GM18858 (cell line): ENCODE measurements around the gene AQP12A.
"Not testable (repeated sequence)": the region's sequence is repeated elsewhere in the genome, so short reads cannot be mapped to it uniquely, and the experiment has no call there.

Experiments
- ATAC-seq: cut with Tn5 transposase; IDR thresholded peaks from one replicate; pipeline ENCODE4 v1.9.1; 2021; ENCODE audit not compliant: unreplicated experiment

AQP12A gene

GRCh38 chr2:240687741-240688552 lies 3.7 kb upstream of the AQP12A start:
- no peak for ATAC-seq

DNA sequence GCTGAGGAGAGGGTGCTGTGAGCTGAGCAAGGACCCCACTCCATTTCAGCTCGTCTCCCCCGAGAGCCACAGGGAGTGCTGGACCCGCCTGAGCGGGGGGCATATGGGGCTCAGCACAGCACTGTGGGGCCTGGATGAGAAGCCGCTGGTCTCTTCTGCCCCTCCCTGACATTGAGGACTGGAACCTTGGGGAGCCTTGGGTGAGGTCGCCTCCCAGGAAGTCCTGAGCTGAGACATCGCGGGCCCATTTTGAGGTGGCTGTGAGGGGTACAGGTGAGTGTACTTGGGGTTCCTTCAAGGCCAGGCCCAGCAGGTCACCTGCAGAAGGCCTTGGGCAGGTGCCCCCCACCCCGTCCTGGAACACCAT lies 3.1 kb upstream of the AQP12A start:
- no peak for ATAC-seq

DNA sequence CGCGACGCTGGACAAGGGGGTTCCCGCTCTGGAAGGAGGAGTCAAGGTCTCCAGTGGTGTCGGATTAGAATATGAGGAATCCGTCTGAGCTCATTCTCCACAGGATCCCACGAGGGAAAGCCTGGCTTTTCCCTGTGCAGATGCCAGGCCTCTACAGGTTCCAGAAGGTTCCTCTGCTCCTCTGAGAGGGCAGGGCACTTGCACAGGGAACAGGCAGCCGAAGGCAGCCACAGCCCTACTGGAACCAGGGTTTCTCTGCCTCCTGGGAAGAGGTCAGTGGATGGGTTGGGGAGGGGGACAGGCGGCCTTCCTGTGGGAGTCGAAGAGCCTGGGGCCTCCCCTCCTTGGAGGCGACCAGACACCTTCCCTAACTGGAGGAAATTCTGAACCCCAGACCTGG lies 1.7 kb upstream of the AQP12A start:
- ATAC-seq = no peak

DNA sequence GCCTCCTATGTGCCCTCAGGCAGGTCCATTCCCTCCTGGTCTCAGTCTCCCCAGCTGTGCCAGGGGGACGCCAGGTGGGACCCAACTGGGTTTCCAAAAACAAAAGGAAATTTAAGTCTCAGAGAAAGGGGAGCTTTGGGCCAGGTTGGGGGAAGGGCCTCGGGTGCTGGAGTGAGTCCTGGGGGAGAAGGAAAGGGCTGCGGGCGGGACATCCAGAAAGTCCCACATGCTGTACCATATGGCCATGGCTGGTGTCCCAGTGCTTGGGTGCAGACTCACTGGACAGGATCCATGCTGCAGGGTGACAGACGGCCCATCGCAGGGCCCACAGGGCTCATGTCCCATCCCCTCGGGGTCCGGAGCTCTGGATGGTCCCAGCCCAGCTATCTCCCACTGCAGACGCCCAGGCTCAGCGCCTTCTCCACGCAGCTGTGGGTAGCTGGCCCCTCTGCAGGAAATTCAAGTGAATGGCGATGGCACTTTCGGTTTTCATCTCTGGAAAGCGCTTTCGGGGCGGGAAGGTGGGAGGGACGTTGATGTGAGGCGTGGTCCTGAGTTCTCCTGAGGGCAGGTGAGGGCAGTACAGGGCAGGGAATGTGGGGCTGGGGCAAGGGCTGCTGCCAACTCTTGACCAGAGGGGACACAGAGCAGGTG lies 1.1 kb upstream of the AQP12A start:
- not testable (repeated sequence) for ATAC-seq

DNA sequence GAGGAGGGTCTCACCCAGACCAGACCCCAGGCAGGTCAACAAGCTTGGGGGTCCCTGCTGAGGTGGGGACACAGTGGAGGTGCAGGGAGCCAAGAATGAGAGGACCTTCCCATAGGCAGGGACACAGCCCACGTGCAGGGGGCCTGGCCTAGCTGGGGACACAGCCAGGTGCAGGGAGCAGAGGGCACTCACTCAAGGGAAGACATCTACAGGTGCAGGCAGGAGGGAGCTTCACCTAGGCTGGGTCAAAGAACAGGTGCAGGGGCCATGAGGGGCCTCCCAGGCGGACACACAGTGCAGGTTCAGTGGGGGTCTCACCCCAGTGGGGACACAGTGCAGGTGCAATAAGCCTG lies 615 bp upstream of the AQP12A start:
- ATAC-seq = not testable (repeated sequence)

DNA sequence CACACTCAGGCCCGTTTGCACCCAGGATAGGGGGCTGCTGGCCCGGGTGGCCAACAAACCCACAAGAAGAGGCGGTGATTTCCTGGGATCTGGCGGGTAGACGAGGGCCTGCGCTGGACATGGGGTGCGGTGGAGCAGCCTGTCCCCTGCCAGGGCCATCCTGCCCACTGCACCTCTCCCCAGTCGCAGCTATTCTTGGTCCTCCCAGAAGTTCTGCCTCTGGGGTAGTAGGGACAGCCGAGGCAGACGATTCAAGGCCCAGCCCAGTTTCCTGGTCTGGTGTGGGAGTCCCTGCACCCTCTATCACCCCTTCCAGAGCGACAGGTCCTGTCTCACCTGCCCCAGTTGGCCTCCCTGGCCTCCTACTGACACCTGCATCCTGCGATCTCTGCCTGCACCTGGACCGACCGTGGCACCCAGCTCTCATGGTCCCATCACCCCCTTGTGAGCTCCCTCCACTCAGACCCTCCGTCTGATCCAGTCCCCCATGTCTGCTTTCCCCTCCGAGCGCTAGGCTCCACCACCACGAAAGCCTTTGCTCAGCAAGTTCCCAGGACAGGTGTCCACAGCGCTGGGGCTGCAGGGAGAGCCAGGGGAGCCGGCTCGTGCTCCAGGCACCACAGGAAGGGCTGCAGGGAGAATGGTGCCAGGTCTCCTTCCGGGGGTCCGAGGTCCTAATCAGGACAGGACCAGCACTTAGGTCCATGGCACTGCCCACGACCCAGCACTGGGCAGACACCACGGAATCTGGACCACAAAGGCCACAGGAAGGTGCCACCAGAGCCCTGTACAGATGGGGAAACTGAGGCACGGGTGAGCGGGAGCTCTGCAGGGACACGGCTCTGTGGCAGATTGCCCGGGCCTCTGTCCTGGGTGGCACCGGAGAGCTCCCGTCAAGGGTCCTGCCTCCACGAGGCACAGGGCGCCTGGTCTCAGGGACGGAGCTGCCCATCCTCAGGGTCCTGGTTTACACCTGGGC lies 1.2 kb downstream of the AQP12A start:
- not testable (repeated sequence) for ATAC-seq

DNA sequence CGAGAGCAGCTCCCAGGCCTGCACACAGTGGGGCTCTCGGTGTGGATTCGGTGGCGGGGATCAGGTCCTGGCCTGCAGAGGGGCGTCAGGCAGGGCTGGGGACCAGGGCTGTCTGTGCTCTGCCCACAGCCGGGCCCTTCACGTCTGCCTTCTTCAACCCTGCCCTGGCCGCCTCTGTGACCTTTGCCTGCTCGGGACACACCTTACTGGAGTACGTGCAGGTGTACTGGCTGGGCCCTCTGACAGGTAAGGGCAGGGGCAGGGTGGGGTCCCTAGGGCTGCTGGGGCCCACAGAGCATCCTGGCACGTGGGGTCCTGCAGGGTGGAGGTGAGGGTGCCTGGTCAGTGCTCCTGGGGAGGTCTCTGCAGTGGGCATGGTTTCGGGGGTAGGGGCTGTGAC lies 2.6 kb downstream of the AQP12A start:
- not testable (repeated sequence) for ATAC-seq

- ATAC-seq = not testable (repeated sequence)
Measured at GRCh38 chr2:240695593-240695992, 3.9 kb downstream of the AQP12A start.

DNA sequence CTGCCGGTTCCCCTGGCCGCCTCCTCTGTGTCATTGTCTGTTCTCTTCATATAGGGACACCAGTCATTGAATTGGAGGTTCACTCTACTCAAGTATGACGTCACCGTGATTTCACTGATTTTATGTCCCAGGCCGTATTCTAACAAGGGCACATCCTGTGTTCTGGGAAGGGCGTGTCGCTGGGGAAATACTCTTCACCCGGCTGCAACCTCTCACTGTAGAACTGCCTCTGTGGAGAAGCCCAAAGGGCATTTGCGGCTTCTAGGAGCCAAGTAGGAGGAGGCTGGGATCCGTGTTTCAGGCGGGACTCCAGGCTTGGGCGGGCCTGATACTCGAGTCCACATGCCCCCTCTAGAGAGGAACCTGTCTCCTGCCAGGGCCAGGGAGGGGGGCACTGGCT lies 4.8 kb downstream of the AQP12A start:
- not testable (repeated sequence) for ATAC-seq

- ATAC-seq = not testable (repeated sequence)
Measured at GRCh38 chr2:240698852-240699561, 7.3 kb downstream of the AQP12A start.

DNA sequence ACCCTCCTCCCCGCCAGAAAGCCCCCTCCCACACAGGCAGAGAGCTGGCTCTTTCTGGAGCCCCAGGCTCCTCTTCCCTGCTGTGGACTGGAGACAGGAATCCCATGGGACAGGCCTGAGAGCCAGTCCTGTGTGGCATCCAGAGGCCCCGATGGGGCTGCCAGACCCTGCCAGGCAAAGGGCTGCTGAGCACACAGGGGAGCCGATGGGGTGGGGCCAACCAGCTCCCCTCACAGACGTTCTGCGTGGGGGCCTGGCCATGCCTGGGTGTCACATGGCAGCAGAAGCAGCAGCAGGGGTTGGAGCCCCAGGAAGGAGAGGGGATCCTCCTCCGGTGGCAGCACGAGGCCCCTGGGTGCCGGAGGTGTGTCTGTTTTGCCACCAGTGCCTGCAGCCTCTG lies 8.2 kb downstream of the AQP12A start:
- not testable (repeated sequence) for ATAC-seq

DNA sequence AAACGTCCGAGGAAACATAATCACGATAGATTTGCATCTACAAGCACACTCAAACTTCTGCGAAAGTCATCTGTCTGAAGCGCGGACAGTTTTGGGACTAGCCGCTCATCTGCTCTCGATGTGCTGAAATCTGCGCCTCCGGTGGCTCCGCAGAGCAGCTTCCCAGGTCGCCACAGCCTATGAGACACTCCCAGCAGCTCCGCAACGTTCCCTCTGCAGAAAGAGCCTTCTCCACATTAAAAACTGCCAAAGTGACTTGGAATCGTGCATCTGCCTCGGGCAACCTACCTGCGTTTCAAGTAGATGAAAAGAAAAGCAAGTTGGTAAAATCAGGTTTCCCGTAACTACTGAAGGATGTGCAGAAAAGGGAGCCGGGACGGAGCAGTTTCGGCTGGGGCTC lies 8.9 kb downstream of the AQP12A start:
- ATAC-seq = not testable (repeated sequence)

GRCh38 chr2:240701091-240701735 lies 9.5 kb downstream of the AQP12A start:
- ATAC-seq = no peak

- ATAC-seq = no peak
Measured at GRCh38 chr2:240701736-240702639, 10.3 kb downstream of the AQP12A start.

- no peak for ATAC-seq
Measured at GRCh38 chr2:240702640-240703011, 11.0 kb downstream of the AQP12A start.

GRCh38 chr2:240703417-240704341 lies 12.0 kb downstream of the AQP12A start:
- ATAC-seq = no peak

DNA sequence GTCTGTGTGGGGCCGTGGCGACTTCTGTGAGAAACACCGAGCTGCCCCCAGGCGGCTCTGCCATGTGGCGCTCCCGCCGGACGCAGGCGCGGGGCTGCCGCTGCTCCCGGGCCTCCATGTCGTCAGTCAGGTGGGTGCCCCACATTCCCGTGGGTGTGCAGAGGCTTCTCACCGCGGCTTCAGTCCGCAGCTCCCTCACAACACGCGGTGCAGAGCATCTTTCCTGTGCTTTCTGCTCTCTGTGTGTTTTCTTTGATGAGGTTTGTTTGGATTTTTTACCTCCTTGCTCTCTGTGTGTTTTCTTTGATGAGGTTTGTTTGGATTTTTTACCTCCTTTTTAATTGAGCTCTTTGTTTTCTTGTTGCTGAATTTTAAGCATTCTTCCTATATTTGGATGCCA lies 13.0 kb downstream of the AQP12A start:
- ATAC-seq = no peak

GRCh38 chr2:240705204-240705791 lies 13.6 kb downstream of the AQP12A start:
- ATAC-seq = no peak
